SW480 (cell line): ENCODE data around the gene CNTNAP2.

Experiments used
- DNase-seq: peaks from one replicate; pipeline ENCODE4 v3.0.0-alpha.2; 2016; ENCODE audit warnings: low spot score

The CNTNAP2 gene

DNA sequence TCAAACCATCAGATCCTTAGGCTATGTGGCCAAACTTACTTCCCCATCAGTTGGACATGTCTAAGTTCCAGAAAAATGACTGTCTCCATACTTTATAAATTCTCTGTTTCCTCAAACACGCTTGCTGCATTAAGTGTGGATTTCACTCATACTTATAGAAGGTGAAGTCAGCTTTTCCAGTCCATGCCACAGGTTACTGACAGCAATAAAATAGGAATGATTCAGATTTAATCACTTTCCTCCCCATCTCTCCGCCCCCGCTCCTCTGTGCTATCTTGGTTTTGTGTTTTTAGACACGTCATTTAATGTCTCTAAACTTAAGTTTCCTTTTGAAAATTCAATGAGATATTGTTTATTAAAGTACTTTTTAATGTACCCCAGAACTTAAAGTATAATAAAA is 1376.0 kb downstream of the CNTNAP2 start:
- no peak for DNase-seq

DNA sequence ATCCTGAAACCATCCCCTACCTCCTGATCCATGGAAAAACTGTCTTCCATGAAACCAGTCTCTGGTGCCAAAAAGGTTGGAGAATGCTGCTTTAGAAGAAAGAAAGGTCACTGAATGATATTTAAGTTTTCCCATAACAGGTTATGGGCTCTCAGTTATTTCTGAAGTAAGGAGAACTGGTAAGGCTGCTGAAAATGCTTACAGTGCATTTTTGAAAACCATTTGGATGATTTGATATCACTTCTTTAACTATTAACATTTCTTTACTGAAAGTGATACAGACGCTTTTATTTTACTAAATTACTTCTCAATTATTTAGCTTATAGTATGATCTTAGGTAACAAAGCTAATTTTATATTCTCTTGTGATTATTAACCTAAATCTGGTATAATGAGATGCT is 1379.6 kb downstream of the CNTNAP2 start:
- no peak for DNase-seq

DNA sequence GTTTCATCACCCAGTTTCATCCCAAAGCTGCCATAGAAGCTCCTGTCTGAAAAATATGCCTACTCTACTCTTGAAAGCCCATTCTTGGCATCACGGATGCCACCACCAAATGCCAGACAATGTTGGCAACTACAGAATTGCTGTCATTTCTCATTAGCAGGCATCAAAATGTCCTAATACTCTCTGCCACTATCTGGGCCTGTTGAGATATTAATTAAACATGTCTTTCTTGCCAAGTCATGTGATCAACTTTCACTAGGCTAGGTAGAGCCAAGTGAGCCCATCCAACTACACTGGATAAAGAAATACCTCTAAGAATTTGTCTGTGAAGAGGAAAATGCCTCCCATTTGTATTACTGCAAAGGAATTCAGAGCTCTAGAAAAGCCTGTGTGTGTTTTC is 1380.6 kb downstream of the CNTNAP2 start:
- no peak for DNase-seq

DNA sequence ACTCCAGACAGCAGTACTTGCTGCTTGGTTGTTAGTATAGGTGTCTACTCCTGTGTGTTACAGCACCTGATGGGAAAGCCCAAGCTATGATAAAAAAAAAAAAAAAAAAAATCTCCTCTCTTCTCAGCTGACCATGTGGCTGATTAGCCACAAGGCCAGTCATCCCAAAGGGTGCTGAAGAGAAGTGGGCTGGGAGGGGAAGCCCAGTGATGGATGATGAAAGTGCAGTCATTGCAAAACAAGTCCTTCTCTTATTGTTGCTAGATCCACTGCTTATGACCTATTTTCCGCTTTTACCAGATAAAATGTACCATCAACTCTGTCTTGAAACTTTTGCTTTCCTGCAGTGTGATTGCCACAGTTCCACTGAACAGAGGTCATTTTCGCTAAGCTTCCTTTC is 1381.5 kb downstream of the CNTNAP2 start:
- DNase-seq, result no peak

DNA sequence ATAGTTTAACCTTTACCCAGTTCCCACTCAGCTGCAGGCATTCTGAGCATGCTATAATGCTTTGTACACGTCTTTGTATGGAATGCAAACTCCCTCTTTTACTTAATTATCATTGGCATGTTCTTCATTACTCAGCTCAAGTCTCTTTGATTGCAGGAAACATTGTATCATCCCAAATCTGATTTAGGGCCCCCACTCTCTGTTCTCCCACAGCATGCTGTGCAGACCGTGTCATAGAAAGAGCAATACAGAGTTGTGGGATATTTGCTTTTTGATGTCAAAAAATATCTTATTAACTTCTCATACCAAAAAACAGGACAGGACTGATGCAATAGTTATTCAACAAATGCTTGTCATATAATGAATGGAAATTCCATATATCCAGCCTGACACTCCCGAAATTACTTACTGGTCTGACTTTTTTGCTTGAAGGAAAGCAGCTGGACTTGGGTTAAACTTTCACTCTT is 1392.5 kb downstream of the CNTNAP2 start:
- no peak for DNase-seq

DNA sequence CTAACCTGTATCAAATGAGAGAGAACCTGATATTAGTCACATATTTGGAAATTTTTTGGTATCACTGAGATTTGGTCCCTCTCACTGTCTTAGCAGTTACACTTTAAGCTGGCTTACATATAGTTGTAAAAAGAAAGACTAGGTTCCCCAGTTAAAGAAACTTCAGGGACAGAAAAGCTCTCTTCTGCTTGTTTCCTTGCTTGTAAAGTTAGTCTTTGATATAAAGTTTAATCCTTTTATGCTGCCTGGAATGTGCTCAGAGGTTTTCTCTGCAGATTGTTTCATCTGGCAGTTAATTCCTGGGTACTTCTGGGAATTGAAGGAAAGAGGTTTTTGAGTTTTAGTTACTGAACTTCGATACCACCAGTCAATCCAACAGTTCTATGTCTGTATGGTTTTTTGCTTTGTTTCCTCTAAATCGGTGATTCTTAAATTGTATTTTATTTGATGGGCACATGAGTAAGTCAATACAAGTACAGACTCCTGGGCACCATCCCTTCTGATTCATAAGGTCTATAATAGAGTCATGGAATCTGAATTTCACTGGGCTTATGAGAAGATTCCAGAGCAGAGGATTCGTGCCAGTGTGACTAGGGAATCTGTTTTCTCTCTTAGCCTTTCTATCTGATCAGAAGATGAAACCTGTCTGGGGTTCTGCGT is 1393.1 kb downstream of the CNTNAP2 start:
- DNase-seq, result no peak

DNA sequence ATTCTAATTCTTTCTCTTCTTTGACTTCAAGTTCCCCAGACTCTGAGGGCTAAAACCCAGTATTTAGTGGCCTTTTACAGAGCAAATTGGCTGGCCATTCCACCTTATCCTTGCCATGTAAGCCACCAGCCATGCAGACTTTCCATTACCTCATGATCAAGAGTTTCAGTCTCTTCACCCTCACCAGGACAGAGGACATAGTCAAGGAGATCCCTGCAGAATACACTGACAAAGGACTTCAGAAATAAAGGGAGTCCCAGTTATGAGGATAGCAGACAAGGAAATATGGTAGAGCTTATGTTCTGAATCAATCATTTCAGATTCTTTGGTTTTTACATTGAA is 1393.6 kb downstream of the CNTNAP2 start:
- DNase-seq, result no peak

DNA sequence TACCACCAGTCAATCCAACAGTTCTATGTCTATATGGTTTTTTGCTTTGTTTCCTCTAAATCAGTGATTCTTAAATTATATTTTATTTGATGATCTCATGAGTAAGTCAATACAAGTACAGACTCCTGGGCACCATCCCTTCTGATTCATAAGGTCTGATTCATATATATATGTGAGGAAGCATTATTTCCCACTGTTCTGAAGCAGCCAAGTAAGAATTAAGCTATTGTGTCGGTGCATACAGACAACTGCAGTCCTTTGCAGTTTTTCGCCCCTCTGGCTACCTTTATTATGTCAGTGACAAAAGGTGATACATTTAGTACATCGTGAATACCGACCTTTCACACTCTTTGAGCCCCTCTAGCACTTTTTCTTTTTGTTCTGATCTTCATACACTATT is 1394.3 kb downstream of the CNTNAP2 start:
- DNase-seq, result no peak

DNA sequence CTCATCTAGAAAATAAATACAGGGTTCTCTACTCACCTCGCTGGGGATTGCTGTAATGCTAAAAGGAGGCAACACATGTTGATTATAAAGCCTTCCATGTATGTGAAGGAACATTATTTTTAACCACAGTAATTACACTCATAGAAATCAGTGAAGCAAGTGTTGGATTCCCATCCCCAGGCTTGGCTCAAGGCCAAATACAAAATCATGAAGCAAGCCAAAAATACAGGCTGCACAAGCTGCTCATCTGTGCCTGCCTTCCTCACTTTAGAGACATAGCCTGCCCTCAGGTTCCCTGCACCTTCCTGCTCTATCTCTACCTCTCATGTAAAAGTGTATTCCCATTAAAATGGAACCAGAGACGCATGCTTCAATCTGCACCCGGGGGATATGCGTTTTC is 1396.8 kb downstream of the CNTNAP2 start:
- no peak for DNase-seq

DNA sequence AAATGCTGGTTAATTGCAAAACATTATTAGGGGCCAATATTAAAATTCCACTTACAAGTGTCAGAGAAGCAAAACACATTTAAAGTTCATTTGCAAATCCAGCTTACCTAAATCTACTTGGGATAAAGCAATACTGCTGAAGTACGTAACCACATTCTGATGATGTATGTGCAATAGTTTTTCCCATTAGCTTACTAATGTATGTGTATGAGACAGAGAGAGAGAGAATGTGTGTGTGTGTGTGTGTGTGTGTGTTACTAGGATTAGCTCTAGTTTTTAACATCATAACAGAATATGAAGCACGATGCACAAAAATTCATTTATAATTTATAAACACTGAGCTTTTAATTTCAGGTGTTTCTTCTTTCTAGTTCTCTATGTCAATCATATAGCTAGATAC is 1399.8 kb downstream of the CNTNAP2 start:
- DNase-seq, result no peak

DNA sequence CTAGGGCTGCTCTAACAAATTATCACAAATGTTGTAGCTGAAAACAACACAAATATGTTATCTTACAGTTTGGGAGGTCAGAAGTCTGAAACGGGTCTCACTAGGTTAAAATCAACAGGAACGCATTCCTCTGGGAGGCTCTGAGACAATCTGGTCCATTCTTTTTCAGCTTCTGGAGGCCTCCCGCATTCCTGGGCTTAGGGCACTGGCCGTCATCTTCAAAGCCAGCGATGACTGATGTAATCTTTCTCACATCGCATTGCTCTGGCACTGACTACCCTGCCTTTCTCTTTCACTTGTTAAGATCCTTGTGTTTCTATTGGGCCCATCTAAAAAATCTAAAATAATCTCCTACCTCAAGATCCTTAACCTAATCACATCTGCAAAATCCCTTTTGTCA is 1402.5 kb downstream of the CNTNAP2 start:
- no peak for DNase-seq

DNA sequence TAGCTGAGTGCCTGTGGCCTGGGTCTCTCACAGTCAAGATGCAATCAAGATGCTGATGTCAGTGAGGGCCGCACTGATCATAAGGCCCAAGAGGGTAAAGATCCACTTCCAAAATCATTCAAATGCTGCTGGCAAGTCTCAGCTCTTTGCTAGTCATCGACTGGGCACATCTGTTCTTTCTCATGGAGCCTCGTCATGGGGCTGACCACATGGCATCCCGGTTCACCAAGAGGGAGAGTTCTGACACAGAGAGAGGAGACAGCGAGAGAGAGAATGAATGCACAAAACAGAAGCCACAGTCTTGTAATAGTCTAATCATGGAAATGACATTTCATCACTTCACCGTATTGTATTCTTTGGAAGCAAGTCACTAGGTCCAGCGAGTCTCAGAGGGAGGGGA is 1406.5 kb downstream of the CNTNAP2 start:
- no peak for DNase-seq

DNA sequence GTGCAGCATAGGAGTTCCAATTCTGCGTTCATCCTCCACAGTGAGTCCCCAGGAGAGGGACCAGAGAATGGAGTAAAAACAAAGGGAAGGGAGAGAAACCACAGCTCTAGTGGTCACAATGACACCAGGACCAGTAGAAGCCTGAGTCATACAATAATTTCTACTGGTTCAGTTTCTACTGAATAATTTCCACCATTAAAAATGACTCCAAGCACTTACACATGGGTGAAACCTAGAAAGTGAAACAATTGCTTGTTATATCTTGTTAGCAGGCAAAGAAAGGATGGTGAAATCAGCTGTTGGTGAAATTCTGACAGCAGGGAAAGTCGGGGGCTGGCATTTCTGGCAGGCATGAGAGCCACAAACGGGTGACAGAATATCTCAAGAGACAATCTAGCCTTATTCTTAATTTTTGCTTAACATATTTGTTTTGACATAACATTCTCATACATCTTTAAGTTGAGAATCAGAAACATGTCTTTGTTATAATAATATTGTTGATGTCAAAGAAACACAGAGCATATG is 1408.2 kb downstream of the CNTNAP2 start:
- no peak for DNase-seq

DNA sequence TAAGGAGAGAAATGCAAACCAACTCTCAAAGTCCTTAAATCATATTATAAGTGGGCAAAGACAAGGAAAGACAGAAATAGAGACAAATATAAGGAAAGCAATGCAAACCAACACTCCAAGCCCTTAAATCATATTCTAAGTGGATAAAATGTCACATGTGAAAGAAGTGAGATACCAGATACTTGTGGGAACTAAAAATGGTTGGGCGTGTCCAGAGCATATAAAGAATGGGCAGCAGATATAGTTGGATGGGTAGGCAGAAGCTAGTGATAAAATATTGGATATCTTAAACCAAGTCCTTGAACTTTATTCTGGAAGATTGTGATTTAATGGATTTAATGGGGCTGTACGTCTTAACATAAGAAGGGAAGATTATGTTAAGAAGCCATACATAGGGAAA is 1408.7 kb downstream of the CNTNAP2 start:
- no peak for DNase-seq

DNA sequence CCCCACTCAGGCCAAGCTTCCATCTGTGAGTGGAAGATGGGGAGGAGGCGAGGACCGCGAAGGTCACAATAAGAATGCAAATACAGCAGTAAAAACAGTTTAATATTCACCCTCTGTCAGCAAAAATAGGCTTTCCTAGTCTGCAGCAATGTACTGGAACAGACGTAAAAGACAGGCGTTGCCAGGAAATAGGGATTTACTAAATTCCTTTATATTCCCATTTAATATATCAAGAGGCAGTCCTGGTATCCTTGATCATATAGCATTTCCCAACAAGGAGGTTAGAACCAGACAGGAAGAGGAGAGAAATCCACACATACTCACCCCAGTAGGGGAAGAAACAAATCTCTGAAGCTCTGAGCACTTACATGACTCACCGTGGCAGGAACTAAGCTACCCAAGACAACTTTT is 1419.1 kb downstream of the CNTNAP2 start:
- DNase-seq, result no peak

DNA sequence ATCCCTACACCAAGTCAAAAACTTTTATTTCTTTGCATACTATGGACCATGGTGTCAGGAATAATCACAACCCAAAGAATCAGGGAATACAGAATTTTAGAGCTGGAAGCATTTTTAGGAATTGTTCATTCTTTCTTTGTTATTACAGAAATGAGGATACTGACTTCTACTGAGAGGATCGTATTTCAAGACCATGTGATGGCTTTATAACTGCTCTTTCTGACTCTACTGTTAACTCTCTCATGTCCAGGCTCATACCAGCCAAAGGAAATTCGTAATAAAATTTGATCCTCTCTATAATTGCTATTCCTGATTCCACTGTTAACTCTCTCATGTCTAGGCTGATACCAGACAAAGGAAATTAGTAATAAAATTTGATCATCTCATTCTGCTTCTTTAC is 1423.1 kb downstream of the CNTNAP2 start:
- no peak for DNase-seq

DNA sequence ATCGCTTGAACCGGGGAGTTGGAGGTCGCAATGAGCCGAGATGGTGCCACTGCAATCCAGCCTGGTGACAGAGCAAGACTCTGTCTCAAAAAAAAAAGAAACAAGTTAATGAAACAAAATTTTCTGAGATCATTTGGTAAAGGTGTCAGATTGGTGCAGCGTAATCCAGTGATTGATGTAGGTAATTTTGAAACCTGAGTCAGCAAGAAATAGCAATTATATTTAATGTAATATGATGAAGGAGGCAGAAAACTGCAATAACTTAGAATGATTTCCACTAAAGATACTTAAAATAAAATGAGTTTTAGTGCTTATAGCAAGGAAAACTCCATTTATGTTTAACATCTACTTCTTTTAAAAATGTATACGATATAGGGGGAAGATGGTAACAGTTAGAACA is 1424.1 kb downstream of the CNTNAP2 start:
- DNase-seq, result no peak

DNA sequence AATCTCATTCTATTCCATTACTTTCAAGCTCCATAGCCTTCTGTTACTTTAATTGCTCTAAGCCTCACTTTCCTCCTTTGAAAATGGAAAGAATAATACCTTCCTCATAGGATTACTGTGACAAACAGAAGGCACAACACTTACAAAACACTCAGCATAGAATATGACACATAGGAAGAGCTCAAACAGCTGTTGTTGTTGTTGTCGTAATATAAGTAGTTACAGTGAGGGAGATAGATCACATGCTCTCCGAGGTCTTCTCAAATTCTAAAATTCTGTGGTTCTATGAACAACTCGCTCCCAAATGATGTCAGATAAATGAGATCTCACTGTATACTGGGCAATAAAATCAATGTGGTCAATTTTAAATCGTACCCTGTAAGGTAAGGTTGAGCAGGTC is 1424.7 kb downstream of the CNTNAP2 start:
- DNase-seq, result no peak

DNA sequence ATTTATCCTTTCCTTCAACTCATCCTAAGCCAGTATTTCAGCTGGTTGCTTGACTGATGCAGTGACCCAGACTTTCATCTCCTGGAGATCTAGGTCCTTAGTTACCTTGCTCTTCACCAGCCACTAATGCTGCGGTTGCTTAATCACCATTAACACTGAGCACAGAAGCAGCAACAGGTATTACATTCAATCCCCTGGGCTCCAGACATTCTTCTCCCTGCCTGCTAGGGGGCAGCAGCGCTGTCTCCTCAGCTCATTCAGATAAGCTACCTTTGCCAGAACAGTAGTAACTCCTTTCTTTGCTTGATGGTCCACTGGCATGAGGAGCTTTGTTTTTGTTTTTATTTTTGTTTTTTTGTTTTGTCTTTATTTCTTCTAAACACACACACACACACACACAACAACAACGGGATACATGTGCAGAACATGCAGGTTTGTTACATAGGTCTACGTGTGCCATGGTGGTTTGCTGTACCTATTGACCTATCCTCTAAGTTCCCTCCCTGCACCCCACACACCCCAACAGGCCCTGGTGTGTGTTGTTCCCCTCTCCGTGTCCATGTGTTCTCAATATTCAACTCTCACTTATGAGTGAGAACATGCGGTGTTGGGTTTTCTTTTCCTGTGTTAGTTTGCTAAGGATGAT is 1430.8 kb downstream of the CNTNAP2 start:
- DNase-seq, result peak; percentile 12

DNA sequence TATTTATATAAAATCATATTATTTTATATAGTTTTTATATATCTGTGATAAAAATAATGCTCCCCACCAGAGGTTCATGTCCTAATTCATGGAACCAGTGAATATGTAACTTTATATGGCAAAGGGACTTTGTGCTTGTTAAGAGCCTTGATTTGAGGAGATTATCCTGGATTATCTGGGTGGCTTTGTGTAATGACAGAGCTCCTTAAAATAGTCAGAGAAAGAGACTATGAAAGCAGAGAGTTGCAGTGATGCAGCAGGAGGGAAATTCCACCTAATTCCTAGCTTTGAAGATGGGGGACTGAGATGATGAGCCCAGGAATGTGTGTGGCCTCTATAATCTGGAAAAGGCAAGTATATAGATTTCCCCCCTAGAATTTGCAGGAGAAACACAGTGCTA is 1439.7 kb downstream of the CNTNAP2 start:
- DNase-seq, result no peak

DNA sequence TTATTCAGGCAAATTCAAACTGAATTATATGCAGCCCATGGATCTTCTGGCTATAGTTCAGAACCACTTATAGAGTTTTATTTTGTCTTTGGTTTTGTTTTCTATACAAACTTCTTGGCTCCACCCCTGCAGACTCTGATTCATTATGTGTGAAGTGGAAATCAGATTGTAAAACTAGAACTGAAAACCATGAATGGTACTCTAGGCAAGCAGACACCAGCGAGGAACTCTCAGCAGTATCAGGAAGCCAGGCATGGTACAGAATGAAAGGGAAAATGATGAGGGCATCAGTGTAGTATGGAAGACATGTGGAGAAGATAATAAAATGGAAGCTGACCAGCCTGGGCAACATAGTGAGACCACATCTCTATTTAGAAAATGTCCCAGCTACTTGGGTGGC is 1447.1 kb downstream of the CNTNAP2 start:
- DNase-seq, result no peak

DNA sequence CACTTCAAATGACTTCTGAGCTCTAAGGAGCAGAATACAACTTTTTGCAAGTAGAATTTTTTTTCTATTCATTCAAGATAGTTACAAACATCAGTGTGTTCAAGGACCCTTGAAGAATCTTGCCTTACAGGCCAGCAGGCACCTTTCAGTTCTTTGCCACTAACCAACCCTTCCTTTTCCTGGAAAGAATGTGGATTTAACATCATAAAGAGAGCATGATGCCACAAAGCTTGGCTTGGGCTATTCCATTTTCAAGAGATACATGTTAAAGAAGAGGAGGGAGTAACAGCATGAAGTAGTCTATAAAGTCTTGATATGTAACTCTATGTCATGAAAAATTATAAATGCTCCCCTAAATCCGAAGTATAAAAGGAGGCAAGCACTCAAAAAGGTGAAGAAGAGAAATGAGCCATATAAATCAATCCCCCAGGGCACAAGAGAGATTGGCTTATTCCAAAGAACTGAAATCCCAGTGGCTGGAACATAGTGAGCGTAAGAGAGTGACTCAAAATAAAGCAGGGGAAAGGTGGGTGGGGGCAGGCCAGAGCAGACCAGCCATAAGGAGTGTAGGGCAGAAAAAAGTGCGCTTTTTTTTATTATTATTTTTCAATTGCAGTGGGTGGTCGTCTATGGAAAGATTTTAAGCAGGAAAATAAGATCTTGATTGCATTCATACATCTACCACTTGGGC is 1448.3 kb downstream of the CNTNAP2 start:
- no peak for DNase-seq

DNA sequence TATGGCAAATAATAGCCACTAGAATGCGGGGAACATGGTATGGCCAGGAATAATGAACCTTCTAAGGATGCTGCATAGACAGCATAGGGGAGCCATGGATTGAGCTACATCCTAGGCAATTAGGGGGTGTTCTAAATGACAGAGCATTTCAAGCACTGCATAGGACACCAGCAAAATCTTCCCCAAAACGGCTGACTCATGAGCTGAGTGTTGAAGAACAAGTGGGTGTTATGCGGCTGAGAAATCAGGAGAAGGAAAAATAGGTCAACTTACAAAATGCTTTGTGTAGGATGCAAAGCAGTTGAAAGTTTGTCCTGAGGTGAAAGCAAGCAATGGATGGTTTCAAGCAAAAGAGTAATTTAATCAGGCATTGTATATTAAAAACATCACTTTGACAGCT is 1450.4 kb downstream of the CNTNAP2 start:
- no peak for DNase-seq
